Activated T-cell treated with anti-CD3 and anti-CD28 coated beads, Interleukin-2, amount 50 U/mL, for 1 hour (primary cell): ENCODE results near the gene NR2E1.

ENCODE experiments used
- DNase-seq: peaks from one replicate; pipeline ENCODE4 v3.0.0-alpha.2; 2020

Gene NR2E1

GRCh38 chr6:108171918-108172516 is 6.2 kb downstream of the NR2E1 start:
- DNase-seq = no peak

GRCh38 chr6:108174371-108175175 is 8.8 kb downstream of the NR2E1 start:
- no peak for DNase-seq

GRCh38 chr6:108175176-108175591 is 9.4 kb downstream of the NR2E1 start:
- no peak for DNase-seq

- DNase-seq = no peak
These were observed 9.9 kb downstream of the NR2E1 start for GRCh38 chr6:108175592-108176279.

GRCh38 chr6:108176281-108177089 is 10.7 kb downstream of the NR2E1 start:
- no peak for DNase-seq

GRCh38 chr6:108179741-108180140 is 13.9 kb downstream of the NR2E1 start:
- DNase-seq = no peak

GRCh38 chr6:108180266-108180665 is 14.4 kb downstream of the NR2E1 start:
- no peak for DNase-seq

- DNase-seq = no peak
These were observed 15.0 kb downstream of the NR2E1 start for GRCh38 chr6:108180776-108181175.

- no peak for DNase-seq
These were observed 20.4 kb downstream of the NR2E1 start for GRCh38 chr6:108186226-108186625.

- DNase-seq = no peak
These were observed 21.7 kb downstream of the NR2E1 start for GRCh38 chr6:108187519-108187918.

- DNase-seq = no peak
These were observed 27.3 kb downstream of the NR2E1 start for GRCh38 chr6:108193131-108193530.

GRCh38 chr6:108193835-108194234 is 28.0 kb downstream of the NR2E1 start:
- no peak for DNase-seq

- no peak for DNase-seq
These were observed 28.7 kb downstream of the NR2E1 start for GRCh38 chr6:108194503-108194902.

GRCh38 chr6:108195209-108195608 is 29.4 kb downstream of the NR2E1 start:
- DNase-seq = no peak

GRCh38 chr6:108198761-108199498 is 33.1 kb downstream of the NR2E1 start:
- DNase-seq = no peak

GRCh38 chr6:108200186-108200585 is 34.4 kb downstream of the NR2E1 start:
- DNase-seq = no peak

- no peak for DNase-seq
These were observed 34.8 kb downstream of the NR2E1 start for GRCh38 chr6:108200631-108201030.

GRCh38 chr6:108203189-108204112 is 37.6 kb downstream of the NR2E1 start:
- no peak for DNase-seq

GRCh38 chr6:108207013-108207412 is 41.2 kb downstream of the NR2E1 start:
- no peak for DNase-seq

GRCh38 chr6:108209738-108210137 is 43.9 kb downstream of the NR2E1 start:
- DNase-seq = no peak

- no peak for DNase-seq
These were observed 44.7 kb downstream of the NR2E1 start for GRCh38 chr6:108210556-108210955.
